Right hindlimb (tissue), 1 donor: ENCODE results near the gene STPG1.
A peak's percentile ranks its signal among the peaks of the same experiment; 100 is the strongest.

Source experiments
- DNase-seq: peaks from one replicate; pipeline ENCODE4 v3.0.0-alpha.2; 2018

Gene STPG1

GRCh38 chr1:24337455-24337854 lies 76.1 kb downstream of the STPG1 start:
- DNase-seq = no peak

- no peak for DNase-seq
These were observed 77.5 kb downstream of the STPG1 start for GRCh38 chr1:24336075-24336474.

- no peak for DNase-seq
These were observed 81.5 kb downstream of the STPG1 start for GRCh38 chr1:24331961-24332673.

- DNase-seq = no peak
These were observed 83.6 kb downstream of the STPG1 start for GRCh38 chr1:24329797-24330543.

- DNase-seq = no peak
These were observed 84.3 kb downstream of the STPG1 start for GRCh38 chr1:24329331-24329730.

- no peak for DNase-seq
These were observed 85.7 kb downstream of the STPG1 start for GRCh38 chr1:24327891-24328290.

- DNase-seq = no peak
These were observed 86.1 kb downstream of the STPG1 start for GRCh38 chr1:24327486-24327885.

GRCh38 chr1:24325587-24326449 lies 87.8 kb downstream of the STPG1 start:
- DNase-seq = no peak

GRCh38 chr1:24324903-24325302 lies 88.7 kb downstream of the STPG1 start:
- no peak for DNase-seq

GRCh38 chr1:24323281-24323680 lies 90.3 kb downstream of the STPG1 start:
- no peak for DNase-seq

- no peak for DNase-seq
These were observed 91.0 kb downstream of the STPG1 start for GRCh38 chr1:24322470-24323177.

- peak; percentile 80 for DNase-seq
These were observed 91.7 kb downstream of the STPG1 start for GRCh38 chr1:24321697-24322469.

- no peak for DNase-seq
These were observed 92.5 kb downstream of the STPG1 start for GRCh38 chr1:24321126-24321525.

- no peak for DNase-seq
These were observed 93.6 kb downstream of the STPG1 start for GRCh38 chr1:24319962-24320361.

- DNase-seq = no peak
These were observed 94.2 kb downstream of the STPG1 start, which contains the start of gene GRHL3 for GRCh38 chr1:24319312-24319863. TSS of gene GRHL3 (plus strand) at chr1:24319357. CDS start at chr1:24319552, 195 bp downstream.

- DNase-seq = no peak
These were observed 94.8 kb downstream of the STPG1 start for GRCh38 chr1:24318615-24319311.

GRCh38 chr1:24317956-24318614 lies 95.5 kb downstream of the STPG1 start:
- DNase-seq = peak; percentile 54

GRCh38 chr1:24317081-24317480 lies 96.5 kb downstream of the STPG1 start:
- no peak for DNase-seq

- DNase-seq = no peak
These were observed 96.9 kb downstream of the STPG1 start for GRCh38 chr1:24316645-24317044.

- DNase-seq = no peak
These were observed 98.2 kb downstream of the STPG1 start for GRCh38 chr1:24315391-24315790.
